ENCODE data around the gene SDK2. TPM values are rescaled to one million over a fixed set of nuclear protein-coding genes. Genes with fewer than 3 reads are reported as not detected.

SDK2 gene
- polyA plus RNA-seq, 2 of the 4 experiments (the other 2 are of a cell fraction) = 0.36 to 0.57 TPM

DNA sequence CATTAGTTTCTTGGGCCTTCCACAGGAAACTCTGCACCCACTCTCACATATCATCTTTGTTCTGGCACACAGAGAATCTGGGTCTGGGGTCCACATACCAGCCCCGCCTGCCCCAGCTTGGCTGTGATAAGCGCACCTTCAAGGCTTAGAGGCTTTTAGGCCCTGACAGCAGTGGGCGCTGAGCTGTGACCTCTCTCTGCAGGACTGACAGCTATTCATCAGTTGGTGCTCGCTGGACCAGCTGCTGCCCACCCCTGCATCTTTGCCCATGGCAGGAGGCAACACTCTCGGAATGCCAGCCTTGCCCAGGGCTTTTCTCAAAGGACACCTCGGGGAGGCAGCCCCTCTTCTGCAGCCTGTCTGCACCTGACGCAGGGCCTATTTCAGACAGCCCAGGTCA, 62.9 kb downstream of the SDK2 start:
- CTCF ChIA-PET = interaction anchor here (1.2 to 2.6 kb wide), 2 partner anchors 25 to 59 kb away, joined by 3 to 8 read pairs; no protein-coding TSS in a partner anchor
- POLR2A ChIA-PET = no interaction called here
- no peak overlapping the region for H3K4me3 ChIP-seq
- WGBS (ENCODE audit: missing lambda C conversion rate) = 59% methylated on average over 6 of the region's 7 CpGs
- FAIRE-seq (no peak), ATAC-seq (no peak), DNase-seq (ENCODE audit: low read depth in 1 of 2, low spot score in 1 of 2) (no peak)
- H3K4me1 ChIP-seq = no peaks in the 10 kb centered on the region
- H3K27ac ChIP-seq = no peak overlapping the region
- no peak for TF ChIP-seq RAD21 (conservative IDR thresholded peaks at IDR 0.05 in 1 of 2, IDR thresholded peaks at IDR 0.05 in 1 of 2)
- no peak for TF ChIP-seq PHF8 (IDR thresholded peaks at IDR 0.05; ENCODE audit: borderline replicate concordance, low read depth)
- no peak for TF ChIP-seq HOXA7 (CRISPR knock-in tag; IDR thresholded peaks at IDR 0.05)
- no peak for TF ChIP-seq MYC (IDR thresholded peaks at IDR 0.05; ENCODE audit: borderline replicate concordance, low read length)
- no peak for TF ChIP-seq JUN (IDR thresholded peaks at IDR 0.05)
- no peak for TF ChIP-seq RCOR1 (IDR thresholded peaks at IDR 0.05; ENCODE audit: low read depth, low read length)
- no peak for TF ChIP-seq EHMT2 (IDR thresholded peaks at IDR 0.05; ENCODE audit: low read depth)
- TF ChIP-seq, protein P1, sequence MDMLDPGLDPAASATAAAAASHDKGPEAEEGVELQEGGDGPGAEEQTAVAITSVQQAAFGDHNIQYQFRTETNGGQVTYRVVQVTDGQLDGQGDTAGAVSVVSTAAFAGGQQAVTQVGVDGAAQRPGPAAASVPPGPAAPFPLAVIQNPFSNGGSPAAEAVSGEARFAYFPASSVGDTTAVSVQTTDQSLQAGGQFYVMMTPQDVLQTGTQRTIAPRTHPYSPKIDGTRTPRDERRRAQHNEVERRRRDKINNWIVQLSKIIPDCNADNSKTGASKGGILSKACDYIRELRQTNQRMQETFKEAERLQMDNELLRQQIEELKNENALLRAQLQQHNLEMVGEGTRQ (IDR thresholded peaks at IDR 0.05) = no peak
- no peak for TF ChIP-seq FOXS1 (CRISPR knock-in tag; IDR thresholded peaks at IDR 0.05)
- TF ChIP-seq ESRRA (IDR thresholded peaks at IDR 0.05; ENCODE audit: borderline replicate concordance, low read length) = no peak
- TF ChIP-seq REST (IDR thresholded peaks at IDR 0.05) = no peak
- no peaks in the 10 kb centered on the region for H3K9me3 ChIP-seq
- H3K4me2 ChIP-seq = no peak overlapping the region

GRCh38 chr17:73580073-73580710, 64.1 kb downstream of the SDK2 start:
- ChIA-PET POLR2A (interaction anchor here (0.7 kb wide), 1 partner anchor 481 kb away, joined by 3 read pairs; no protein-coding TSS in a partner anchor), CTCF (interaction anchor here (1.5 to 2.6 kb wide), 2 partner anchors 24 to 62 kb away, joined by 4 to 8 read pairs; no protein-coding TSS in a partner anchor)
- no peak for FAIRE-seq

GRCh38 chr17:73576556-73577098, 67.6 kb downstream of the SDK2 start:
- no peak for TF ChIP-seq KDM5A (IDR thresholded peaks at IDR 0.05)
- TF ChIP-seq REST (IDR thresholded peaks at IDR 0.05) = no peak
- POLR2A ChIA-PET = no interaction called here
- ATAC-seq (no peak), DNase-seq (ENCODE audit: low read depth in 1 of 2, low spot score in 1 of 2) (no peak), FAIRE-seq (no peak)
- Histone ChIP-seq H3K9me3 (no peaks in the 10 kb centered on the region), H3K4me2 (no peak overlapping the region), H3K4me3 (no peak overlapping the region), H3K4me1 (no peaks in the 10 kb centered on the region), H3K27ac (no peak overlapping the region)
- 16% methylated on average over 4 of the region's 6 CpGs for WGBS (ENCODE audit: missing lambda C conversion rate)
- CTCF ChIA-PET = no interaction called here

More at GRCh38 chr17:73580073-73580710, 64.1 kb downstream of the SDK2 start:
- Histone ChIP-seq H3K4me2 (no peak overlapping the region), H3K4me1 (no peaks in the 10 kb centered on the region), H3K9me3 (no peaks in the 10 kb centered on the region), H3K4me3 (no peak overlapping the region), H3K27ac (no peak overlapping the region)
- DNase-seq (ENCODE audit: low read depth in 1 of 2, low spot score in 1 of 2) = no peak
- WGBS (ENCODE audit: missing lambda C conversion rate) = 66% methylated on average over 11 of the region's 12 CpGs
- ATAC-seq = no peak
- TF ChIP-seq FOSL2 (IDR thresholded peaks at IDR 0.05) (no peak), FOSL2 (CRISPR knock-in tag; IDR thresholded peaks at IDR 0.05) (no peak), HOXA7 (CRISPR knock-in tag; IDR thresholded peaks at IDR 0.05) (no peak), MAZ (IDR thresholded peaks at IDR 0.05; ENCODE audit: borderline replicate concordance, low read depth, low read length) (no peak), NR3C1 (IDR thresholded peaks at IDR 0.05) (no peak), CHD2 (IDR thresholded peaks at IDR 0.05; ENCODE audit: low read length, partially characterized antibody) (no peak), SMC3 (IDR thresholded peaks at IDR 0.05) (no peak), EHMT2 (IDR thresholded peaks at IDR 0.05; ENCODE audit: low read depth) (no peak)

Measured in A549 (cell line).